AML-193 (cell line): ENCODE data around the gene TXK.

Source experiments
- DNase-seq, 2 experiments: peaks; one replicate each; lab custom pipeline; 2025; lab: John Stamatoyannopoulos, UW

The TXK gene

GRCh38 chr4:48049483-48049882, 84.6 kb downstream of the TXK start:
- no peak for DNase-seq

DNA sequence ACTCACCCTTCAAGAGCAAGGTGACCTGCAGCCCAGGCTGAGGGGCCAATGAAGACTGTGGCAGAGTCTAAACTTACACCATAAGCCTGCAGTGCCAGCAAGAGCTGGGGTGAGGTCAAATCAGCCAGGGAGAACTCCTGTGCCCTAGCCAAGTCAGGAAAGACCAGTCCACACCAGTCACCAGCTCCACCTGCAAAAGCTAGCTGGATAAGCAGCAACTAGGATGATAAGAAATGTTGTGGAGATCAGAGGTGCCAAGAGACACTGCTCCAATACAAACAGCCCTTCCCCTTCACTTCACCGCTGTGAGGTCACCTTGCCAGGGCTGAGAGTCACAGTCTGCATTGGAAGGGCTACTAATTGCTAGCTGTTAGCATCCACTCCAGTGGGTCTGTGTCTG, 86.2 kb downstream of the TXK start:
- DNase-seq, result no peak

GRCh38 chr4:48047421-48047844, 86.6 kb downstream of the TXK start:
- DNase-seq, result peak; percentile 53 to 65

DNA sequence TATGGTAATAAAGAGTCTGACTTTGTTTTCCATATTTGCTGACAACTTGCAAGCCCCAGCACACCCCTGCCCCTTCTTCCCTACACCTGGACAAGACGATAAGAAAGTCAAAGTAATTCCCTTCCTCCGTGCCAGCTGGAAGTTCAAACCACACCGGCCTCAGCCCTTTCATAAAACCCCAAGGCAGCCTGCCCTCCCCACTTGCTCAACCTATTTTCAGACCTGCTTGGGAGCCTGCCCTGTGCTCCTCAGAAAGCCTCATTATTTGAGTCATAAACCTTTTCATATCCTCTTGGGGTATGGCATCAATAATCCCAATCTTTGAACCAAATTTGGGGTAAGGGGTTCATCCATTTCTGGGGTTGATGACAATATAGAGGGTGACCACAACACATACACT, 88.0 kb downstream of the TXK start:
- no peak for DNase-seq

GRCh38 chr4:48044298-48044697, 89.8 kb downstream of the TXK start:
- no peak for DNase-seq

GRCh38 chr4:48043504-48043903, 90.5 kb downstream of the TXK start:
- no peak for DNase-seq

GRCh38 chr4:48042979-48043461, 91.0 kb downstream of the TXK start:
- DNase-seq, result no peak

DNA sequence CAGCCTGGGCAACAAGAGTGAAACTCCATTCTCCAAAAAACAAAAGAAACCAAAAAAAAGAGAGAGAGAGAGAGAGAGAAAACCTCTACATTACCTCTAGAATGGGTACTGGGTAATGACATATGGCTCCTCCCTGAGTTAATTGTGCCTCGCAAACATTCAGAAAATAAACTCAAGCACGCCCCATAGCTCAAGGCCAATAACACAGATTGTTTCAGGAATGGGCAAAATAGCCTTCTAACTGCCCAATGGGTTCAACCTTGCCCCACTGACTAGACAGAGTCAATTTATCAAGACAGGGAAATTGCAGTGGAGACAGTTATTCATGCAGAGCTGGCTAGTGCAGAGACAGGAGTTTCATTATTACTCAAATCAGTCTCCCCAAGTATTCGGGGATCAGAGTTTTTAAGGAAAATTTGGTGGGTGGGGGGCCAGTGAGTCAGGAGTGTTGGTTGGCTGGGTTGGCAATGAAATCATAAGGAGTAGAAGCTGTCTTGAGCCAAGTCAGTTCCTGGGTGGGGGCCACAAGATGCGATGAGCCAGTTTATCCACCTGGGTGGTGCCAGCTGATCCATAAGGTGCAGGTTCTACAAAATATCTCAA, 92.4 kb downstream of the TXK start:
- no peak for DNase-seq

DNA sequence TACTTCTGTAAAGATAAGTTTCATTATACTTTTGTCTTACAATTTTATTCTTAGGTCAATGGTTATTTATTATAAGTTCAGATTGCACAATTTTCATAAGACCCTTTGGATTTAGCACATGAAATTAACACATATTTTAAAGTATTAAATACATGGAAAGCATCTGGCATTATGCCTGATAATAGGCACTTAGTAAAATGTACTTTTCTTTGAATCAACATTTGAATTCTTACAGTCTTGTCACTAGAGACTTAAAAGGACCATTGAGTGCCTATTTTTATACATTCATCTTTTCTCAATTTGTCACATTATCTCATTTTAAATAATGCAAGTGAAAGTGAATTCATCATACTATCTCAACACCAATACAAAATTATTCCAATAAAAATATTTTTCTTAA, 94.5 kb downstream of the TXK start:
- no peak for DNase-seq

DNA sequence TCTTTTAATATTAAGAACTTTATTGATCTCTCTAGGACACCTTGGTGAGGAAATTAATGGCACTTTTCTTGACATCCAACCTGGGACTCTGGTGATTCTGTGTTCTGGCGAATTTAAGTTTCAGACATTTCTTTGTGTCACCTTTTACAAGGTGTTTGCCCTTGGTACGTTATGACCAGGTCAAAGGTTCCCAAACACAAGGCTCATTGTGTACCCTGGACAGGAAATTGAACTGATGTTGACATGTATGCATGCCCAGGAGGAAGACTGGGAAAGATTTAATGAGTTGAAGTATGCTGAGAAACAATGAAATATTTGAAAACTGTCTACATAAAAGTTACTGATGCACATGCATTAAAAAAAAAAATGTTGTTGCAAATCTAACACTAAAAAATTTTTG, 95.4 kb downstream of the TXK start:
- DNase-seq, result no peak

DNA sequence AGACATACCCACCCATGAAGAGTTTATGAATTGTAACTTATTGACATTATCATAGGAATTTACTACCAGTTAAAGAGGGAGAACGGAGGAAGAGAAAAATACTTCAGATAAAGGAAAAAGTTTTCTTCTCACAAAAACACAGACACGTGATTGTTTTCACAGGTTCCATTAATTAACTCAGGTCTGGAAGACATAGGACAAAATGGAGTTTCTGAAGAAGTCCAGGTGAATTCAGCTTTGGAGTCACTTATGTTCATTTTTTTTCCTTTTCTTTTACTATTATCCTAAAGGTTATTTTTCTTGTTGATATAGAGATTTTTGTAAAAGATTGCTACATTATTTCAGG, 97.0 kb downstream of the TXK start:
- DNase-seq, result no peak

DNA sequence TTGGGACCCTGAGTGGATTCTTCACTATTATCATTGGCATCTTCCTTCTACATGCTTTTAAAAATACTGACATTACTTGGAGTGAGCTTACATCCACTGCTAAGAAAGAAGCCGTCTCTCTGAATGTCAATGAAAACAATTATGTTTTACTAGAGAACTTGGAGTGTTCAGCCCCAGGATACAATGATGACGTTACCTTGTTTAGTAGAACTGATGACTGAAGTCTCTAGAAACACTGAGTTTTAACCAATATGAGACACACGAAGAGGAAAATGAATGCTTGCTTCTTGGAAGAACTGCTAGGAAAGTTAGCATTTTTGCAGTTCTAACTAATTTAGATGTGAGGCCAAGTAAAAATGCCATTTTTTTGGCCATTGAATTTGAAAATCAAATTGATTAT, 98.1 kb downstream of the TXK start:
- DNase-seq, result no peak

GRCh38 chr4:48033825-48034413, 100.1 kb downstream of the TXK start:
- DNase-seq, result peak; percentile 43 to 65

GRCh38 chr4:48033412-48033811, 100.6 kb downstream of the TXK start:
- DNase-seq, result no peak

DNA sequence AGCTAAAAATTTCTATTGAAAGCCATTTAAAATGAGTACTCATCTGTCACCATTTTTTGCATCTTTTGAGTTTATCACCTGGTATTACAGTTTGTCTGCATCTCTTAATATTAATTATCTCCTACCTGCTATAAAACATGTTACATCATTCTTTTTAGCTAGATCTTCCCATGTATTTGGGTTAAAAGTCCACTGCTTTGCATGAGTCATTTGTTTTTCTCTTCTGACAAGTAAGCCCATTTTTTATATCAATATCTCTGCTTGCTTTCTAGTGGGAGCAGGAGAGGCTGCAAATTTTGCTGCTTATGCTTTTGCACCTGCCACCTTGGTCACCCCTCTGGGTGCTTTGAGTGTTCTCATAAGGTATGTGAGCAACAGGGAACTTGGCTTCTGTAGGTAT, 101.3 kb downstream of the TXK start:
- DNase-seq, result no peak

GRCh38 chr4:48031802-48032525, 102.1 kb downstream of the TXK start:
- no peak for DNase-seq

GRCh38 chr4:48030470-48030869, 103.6 kb downstream of the TXK start:
- DNase-seq, result no peak

DNA sequence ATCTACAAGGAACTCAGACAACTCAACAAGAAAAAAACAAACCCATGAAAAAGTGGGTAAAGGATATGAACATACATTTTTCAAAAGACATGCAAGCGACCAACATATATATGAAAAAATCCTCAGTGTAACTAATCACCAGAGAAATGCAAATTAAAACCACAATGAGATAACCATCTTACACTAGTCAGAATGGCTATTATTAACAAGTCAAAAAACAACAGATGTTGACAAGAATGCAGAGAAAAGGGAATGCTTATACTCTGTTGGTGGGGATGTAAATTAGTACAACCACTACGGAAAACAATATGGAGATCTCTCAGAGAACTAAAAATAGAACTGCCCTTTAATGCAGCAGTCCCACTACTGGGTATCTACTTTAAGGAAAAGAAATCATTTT, 105.4 kb downstream of the TXK start:
- DNase-seq, result no peak

GRCh38 chr4:48027653-48028052, 106.4 kb downstream of the TXK start:
- no peak for DNase-seq

- no peak for DNase-seq
Observed at GRCh38 chr4:48025005-48025404, 109.0 kb downstream of the TXK start.

GRCh38 chr4:48024522-48024921, 109.5 kb downstream of the TXK start:
- no peak for DNase-seq

GRCh38 chr4:48022192-48022799, 111.8 kb downstream of the TXK start:
- DNase-seq, result no peak

DNA sequence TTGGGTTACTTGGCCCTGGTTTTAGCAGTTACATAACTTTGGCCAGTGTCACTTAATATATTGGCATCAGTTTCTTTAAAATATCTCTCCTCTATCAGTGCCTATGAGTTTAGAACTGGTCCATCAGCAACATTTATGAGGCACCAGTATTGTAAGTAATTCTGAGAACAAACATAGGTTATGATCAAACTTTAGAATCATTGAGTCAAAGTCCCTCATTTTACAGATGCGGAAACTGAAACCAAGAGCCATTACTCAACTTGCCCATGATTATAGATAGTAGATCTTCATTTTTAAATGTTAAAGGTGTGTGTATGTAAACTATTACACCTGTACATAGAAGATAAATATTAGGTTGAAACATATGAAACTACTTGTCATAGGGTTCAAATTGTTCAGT, 113.0 kb downstream of the TXK start:
- DNase-seq, result no peak
